NCI-H146 treated with DMSO at 0.1 percent for 48 hours (cell line): ENCODE results near the gene RPS6KB2.
"Not testable (repeated sequence)": the region's sequence is repeated elsewhere in the genome, so short reads cannot be mapped to it uniquely, and the experiment has no call there.

Experiments used
- DNase-seq: peaks from one replicate; lab custom pipeline; 2025; ENCODE audit not compliant: unreplicated experiment; lab: John Stamatoyannopoulos, UW

The RPS6KB2 gene

DNA sequence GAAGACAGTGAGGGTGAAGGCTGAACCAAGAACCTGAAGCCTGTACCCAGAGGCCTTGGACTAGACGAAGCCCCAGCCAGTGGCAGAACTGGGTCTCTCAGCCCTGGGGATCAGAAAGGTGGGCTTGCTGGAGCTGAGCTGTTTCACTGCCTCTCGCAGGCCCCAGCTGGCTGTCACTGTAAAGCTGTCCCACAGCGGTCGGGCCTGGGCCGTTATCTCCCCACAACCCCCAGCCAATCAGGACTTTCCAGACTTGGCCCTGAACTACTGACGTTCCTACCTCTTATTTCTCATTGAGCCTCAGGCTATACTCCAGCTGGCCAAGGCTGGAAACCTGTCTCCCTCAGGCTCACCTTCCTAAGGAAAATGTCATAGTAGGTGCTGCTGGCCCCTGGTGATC is 30.8 kb upstream of the RPS6KB2 start:
- no peak for DNase-seq

- DNase-seq: no peak
Measured at GRCh38 chr11:67397986-67398660, 30.2 kb upstream of the RPS6KB2 start.

DNA sequence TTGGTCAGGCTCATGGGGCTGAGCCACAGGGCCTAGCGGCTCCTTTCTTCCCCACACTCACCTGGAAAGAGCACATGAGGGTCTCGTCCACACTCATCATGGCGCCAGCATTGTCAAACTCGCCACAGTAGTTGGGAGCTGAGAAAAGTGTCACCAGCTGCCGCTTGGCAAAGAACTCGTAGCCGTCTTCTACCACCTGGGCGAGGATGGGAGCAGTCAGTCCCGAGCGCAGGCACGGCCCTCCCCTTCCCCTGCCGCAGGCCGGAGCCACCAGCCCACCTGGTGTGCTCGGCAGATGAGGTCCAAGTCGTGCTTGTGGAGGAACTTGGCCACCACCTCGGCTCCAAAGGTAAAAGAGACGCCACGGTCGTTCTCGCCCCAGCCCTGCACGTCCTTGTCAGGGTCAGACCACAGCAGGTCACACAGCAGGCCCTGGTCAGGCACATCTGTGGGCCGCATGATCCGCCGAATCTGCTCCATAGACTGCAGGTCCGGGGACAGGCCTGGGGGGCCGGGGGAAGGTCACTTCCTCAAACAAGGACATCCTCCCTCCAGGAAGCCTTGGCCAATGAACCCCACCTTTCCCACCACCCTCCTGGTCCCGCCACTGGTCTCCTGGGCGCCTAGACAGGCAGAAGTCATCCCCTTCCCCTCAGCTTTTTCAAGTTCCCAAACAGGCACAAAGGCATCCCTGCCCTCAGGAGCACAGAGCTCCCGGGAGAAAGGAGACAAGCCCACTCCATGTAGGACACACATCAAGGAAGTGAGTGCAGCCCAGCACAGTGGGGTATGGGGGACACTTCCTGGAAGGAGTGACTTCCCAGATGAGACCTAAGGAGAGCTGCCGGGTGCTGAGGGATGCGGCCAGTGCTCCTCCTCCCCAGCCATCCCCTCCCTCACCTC is 29.4 kb upstream of the RPS6KB2 start:
- no peak for DNase-seq

GRCh38 chr11:67400251-67400941 is 27.9 kb upstream of the RPS6KB2 start:
- no peak for DNase-seq

GRCh38 chr11:67400942-67401494 is 27.3 kb upstream of the RPS6KB2 start:
- DNase-seq: no peak

- peak; percentile 87 for DNase-seq
Measured at GRCh38 chr11:67401495-67402191, 26.7 kb upstream of the RPS6KB2 start, which contains the start of gene PPP1CA. PPP1CA (minus strand) TSS chr11:67401858; CDS start chr11:67401782, 76 bp downstream.

GRCh38 chr11:67402192-67402839 is 26.0 kb upstream of the RPS6KB2 start:
- DNase-seq: not testable (repeated sequence)

DNA sequence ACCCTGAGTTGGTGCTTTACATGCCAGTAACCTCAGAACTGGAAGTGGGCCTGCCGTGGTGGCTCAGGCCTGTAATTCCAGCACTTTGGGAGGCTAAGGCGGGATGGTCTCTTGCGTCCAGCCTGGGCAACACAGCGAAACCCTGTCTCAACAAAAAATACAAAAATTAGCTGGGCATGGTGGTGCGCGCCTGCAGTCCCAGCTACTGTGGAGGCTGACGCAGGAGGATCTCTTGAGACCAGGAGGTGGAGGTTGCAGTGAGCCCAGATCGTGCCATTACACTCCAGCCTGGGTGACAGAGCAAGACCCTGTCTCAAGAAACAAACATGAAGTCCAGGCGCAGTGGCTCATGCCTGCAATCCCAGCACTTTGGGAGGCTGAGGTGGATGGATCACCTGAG is 25.2 kb upstream of the RPS6KB2 start:
- DNase-seq: not testable (repeated sequence)

- DNase-seq: no peak
Measured at GRCh38 chr11:67404515-67405195, 23.6 kb upstream of the RPS6KB2 start.

DNA sequence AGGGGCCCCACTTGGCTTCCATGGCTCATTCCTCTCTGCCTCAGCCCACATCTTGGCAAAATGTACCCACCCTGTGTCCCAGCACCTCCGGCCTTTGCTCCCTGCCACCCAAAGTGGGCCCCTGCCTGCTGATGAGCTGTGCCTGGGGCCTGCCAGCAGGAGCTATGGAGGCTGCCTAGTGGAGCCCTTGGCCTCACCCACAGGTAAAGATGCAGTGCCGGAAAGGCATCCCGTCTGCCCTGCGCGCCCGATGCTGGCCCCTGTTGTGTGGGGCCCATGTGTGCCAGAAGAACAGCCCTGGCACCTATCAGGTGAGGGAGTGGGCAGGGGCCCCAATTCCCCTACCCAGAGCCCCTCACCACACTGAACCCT is 23.1 kb upstream of the RPS6KB2 start:
- DNase-seq: no peak

- no peak for DNase-seq
Measured at GRCh38 chr11:67405688-67406339, 22.5 kb upstream of the RPS6KB2 start.

GRCh38 chr11:67406420-67406968 is 21.8 kb upstream of the RPS6KB2 start:
- DNase-seq: no peak

DNA sequence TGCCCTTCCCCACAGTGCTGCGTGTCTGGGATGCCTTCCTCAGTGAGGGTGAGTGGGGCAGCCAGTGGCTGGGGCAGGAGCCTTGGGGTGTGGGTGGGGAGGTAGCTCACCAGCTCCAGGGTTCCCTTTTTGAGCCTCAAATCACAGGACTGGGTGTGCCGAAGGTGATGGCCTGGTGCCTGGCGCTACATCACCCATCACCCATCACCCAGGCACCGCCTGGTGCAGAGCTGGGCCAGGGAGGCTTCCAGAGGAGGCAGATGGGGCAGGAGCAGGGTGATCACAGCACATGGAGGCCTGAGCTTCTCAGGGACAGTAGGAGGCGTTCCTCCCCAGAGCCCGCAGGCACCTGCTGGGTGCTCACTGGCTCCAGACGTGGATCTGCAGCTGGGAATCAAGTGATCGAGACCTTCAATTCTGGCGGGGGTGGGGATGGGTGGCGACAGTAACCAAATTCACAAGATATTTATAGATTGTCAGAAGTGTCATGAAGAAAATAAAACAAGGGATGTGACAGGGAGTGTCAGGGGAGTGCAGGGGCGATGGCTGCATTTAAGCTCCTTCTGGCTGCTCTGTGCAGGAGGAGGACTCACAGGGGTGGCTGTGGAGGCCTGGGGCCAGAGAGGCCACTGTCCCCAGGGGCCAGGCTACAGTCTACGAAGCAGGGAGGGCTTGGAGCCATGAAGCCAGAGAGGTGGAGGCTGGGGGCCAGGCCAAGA is 21.2 kb upstream of the RPS6KB2 start:
- no peak for DNase-seq

GRCh38 chr11:67407688-67408163 is 20.6 kb upstream of the RPS6KB2 start:
- no peak for DNase-seq

DNA sequence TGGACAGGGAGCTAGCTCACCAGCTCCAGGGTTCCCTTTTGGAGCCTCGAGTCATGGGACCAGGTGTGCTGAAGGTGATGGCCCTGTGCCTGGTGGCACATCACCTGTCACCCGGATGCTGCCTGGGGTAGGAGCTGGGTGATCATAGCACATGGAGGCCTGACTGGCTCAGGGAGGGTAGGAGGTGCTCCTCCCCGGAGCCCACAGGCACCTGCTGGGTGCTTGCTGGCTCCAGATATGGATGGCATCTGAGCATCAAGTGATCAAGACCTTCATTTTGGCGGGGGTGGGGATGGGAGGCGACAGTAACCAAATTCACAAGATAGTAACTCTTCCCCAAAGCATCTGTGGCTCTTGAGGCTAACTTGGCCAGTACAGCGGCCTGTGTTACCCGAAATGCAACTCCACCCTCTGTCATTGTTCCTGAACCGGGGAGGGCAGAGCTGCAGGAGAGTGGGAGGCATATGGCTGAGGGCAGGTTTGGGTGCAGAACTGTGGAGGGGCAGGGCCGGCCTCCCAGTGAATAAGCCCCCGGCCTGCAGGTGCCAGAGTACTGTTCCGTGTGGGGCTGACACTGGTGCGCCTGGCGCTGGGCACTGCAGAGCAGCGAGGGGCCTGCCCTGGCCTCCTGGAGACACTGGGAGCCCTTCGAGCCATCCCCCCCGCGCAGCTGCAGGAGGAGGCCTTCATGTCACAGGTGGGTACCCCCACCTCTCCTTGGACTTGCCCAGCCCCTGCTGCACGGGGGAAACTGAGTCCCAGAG is 19.7 kb upstream of the RPS6KB2 start:
- DNase-seq: no peak

- DNase-seq: no peak
Measured at GRCh38 chr11:67409261-67409666, 19.0 kb upstream of the RPS6KB2 start.

GRCh38 chr11:67409781-67410368 is 18.4 kb upstream of the RPS6KB2 start:
- DNase-seq: peak; percentile 71
